ENCODE results near the gene ZBTB5.

GRCh38 chr9:37406603-37407401 is 58.4 kb downstream of the ZBTB5 start:
- TF ChIP-seq POLR2AphosphoS5 (IDR thresholded peaks at IDR 0.05; ENCODE audit: low read depth, low read length) (no peak), POLR2A (IDR thresholded peaks at IDR 0.05; ENCODE audit: low read depth, low read length) (no peak), TAF1 (IDR thresholded peaks at IDR 0.05; ENCODE audit: borderline replicate concordance, low read depth, low read length) (no peak)

All from GM12892 (cell line).